Hindlimb muscle (tissue), 1 donor: ENCODE measurements around the gene KCNH3. TPM values are rescaled to one million over a fixed set of nuclear protein-coding genes. Genes with fewer than 3 reads are reported as not detected.
"Not testable (repeated sequence)": the region's sequence is repeated elsewhere in the genome, so short reads cannot be mapped to it uniquely, and the experiment has no call there.

Source experiments
- DNase-seq: peaks from one replicate; pipeline ENCODE4 v3.0.0-alpha.2; 2013
- polyA plus RNA-seq: library from polyadenylated mRNA; unstranded; fragments of 120-200 nt; gene quantifications from one replicate; pipeline ENCODE4 v1.2.1, GENCODE V29; 2013; ENCODE audit not compliant: insufficient read length

The KCNH3 gene
- 2.0 TPM for polyA plus RNA-seq

GRCh38 chr12:49538510-49539403 lies at the start of gene KCNH3:
Gene KCNH3, plus strand, starts transcription at chr12:49539030. Its CDS starts 387 bp downstream, at chr12:49539417.
- DNase-seq: peak; percentile 67

GRCh38 chr12:49489154-49489553 lies 49.7 kb upstream of the KCNH3 start:
- no peak for DNase-seq

- DNase-seq: no peak
Measured at GRCh38 chr12:49489720-49490119, 49.1 kb upstream of the KCNH3 start.

GRCh38 chr12:49491823-49492222 lies 47.0 kb upstream of the KCNH3 start:
- no peak for DNase-seq

- no peak for DNase-seq
Measured at GRCh38 chr12:49493900-49494299, 44.9 kb upstream of the KCNH3 start.

- DNase-seq: no peak
Measured at GRCh38 chr12:49496417-49497360, 42.1 kb upstream of the KCNH3 start.

GRCh38 chr12:49501895-49502294 lies 36.9 kb upstream of the KCNH3 start:
- DNase-seq: no peak

GRCh38 chr12:49502590-49502989 lies 36.2 kb upstream of the KCNH3 start:
- no peak for DNase-seq

GRCh38 chr12:49503674-49504180 lies 35.1 kb upstream of the KCNH3 start:
- no peak for DNase-seq

- DNase-seq: no peak
Measured at GRCh38 chr12:49505672-49506071, 33.2 kb upstream of the KCNH3 start.

- DNase-seq: no peak
Measured at GRCh38 chr12:49507139-49507538, 31.7 kb upstream of the KCNH3 start.

GRCh38 chr12:49509681-49510080 lies 29.1 kb upstream of the KCNH3 start:
- not testable (repeated sequence) for DNase-seq

GRCh38 chr12:49511410-49511809 lies 27.4 kb upstream of the KCNH3 start:
- no peak for DNase-seq

- DNase-seq: no peak
Measured at GRCh38 chr12:49512546-49512945, 26.3 kb upstream of the KCNH3 start.

GRCh38 chr12:49515266-49515665 lies 23.6 kb upstream of the KCNH3 start:
- no peak for DNase-seq

GRCh38 chr12:49518914-49519573 lies 19.8 kb upstream of the KCNH3 start:
- no peak for DNase-seq

- no peak for DNase-seq
Measured at GRCh38 chr12:49519574-49519936, 19.3 kb upstream of the KCNH3 start.

GRCh38 chr12:49521389-49521788 lies 17.4 kb upstream of the KCNH3 start:
- no peak for DNase-seq

- no peak for DNase-seq
Measured at GRCh38 chr12:49524660-49525324, 14.0 kb upstream of the KCNH3 start.

- DNase-seq: no peak
Measured at GRCh38 chr12:49525942-49526341, 12.9 kb upstream of the KCNH3 start.

- no peak for DNase-seq
Measured at GRCh38 chr12:49527361-49528130, 11.3 kb upstream of the KCNH3 start.
